ENCODE data around the gene FRMD4A.

The FRMD4A gene

DNA sequence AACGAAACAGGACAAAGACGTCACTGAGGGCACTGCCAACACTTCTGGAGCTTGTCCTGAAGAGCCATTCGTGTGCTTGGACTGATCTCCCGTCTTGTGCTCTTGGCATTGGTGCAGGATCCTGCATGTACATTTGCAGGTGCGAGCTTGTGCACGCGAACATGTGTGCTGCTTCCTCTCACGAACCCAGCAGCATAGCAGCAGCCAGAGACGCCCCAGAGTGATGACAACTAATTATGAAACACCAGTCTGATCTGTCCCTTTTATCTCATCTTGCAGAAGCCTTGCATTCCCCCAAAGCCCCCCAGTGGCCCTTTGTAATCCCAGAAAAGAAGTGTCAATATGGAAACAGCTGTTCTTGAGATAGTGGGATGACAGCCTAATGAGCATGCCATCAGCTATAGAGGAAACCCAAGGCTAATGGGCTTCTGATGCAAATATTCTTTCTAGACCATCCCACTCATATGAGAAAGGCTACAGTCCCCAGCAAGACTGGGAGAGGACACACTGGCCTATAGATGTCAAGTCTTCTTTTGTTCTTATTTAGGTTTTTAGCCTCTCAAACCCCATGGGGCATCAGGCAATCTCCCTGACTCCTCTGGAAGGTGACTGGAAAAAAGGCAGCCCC is 310.6 kb downstream of the FRMD4A start:
- TF ChIP-seq, protein P1, sequence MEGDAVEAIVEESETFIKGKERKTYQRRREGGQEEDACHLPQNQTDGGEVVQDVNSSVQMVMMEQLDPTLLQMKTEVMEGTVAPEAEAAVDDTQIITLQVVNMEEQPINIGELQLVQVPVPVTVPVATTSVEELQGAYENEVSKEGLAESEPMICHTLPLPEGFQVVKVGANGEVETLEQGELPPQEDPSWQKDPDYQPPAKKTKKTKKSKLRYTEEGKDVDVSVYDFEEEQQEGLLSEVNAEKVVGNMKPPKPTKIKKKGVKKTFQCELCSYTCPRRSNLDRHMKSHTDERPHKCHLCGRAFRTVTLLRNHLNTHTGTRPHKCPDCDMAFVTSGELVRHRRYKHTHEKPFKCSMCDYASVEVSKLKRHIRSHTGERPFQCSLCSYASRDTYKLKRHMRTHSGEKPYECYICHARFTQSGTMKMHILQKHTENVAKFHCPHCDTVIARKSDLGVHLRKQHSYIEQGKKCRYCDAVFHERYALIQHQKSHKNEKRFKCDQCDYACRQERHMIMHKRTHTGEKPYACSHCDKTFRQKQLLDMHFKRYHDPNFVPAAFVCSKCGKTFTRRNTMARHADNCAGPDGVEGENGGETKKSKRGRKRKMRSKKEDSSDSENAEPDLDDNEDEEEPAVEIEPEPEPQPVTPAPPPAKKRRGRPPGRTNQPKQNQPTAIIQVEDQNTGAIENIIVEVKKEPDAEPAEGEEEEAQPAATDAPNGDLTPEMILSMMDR (IDR thresholded peaks at IDR 0.05; ENCODE audit: insufficient read depth, missing control alignments), result no peak
- DNase-seq (ENCODE audit: insufficient read length, low spot score) (no peak), FAIRE-seq (no peak)

DNA sequence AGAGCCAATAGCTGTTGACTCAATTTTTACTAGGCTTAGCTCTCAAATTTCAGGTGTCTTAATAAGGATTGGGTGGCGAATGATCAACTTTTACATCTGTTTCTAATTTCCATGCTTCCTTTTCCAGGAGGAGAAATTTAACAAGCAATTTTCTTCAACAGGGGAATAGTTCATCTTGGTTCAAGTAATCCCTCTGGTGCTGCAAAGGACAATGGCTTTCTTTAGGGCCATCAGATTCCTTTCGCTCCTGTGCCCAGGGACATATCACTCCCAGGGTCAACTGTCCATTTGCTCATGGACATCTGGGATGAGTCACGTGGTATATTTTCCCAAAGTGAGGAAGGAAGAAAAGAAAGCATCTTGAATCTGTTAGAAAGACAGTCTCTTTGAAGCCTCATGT is 313.3 kb downstream of the FRMD4A start:
- FAIRE-seq (no peak), DNase-seq (ENCODE audit: insufficient read length, low spot score) (no peak)
- TF ChIP-seq, protein P1 (IDR thresholded peaks at IDR 0.05; ENCODE audit: insufficient read depth, missing control alignments), result no peak

DNA sequence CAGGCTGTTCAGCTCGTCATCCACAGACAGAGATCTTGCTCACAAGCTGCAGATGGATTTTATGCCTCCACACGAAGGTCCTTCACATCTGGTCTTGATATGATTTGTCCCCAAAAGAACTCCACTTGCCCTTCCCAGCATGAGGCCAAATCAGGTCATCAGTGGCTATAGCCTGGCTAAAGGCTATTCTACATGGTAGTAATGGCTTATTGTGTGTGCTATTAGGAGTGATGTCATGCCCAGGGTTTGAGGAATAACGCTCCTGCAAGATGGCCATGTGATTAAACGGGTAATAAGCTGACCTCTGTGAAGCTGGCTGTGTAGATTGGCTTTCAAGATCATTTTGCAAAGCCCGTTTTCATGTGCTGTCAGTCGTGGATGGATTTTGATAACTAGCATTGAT is 313.8 kb downstream of the FRMD4A start:
- TF ChIP-seq, protein P1 (IDR thresholded peaks at IDR 0.05; ENCODE audit: insufficient read depth, missing control alignments), result no peak
- DNase-seq (ENCODE audit: insufficient read length, low spot score) (no peak), FAIRE-seq (no peak)

DNA sequence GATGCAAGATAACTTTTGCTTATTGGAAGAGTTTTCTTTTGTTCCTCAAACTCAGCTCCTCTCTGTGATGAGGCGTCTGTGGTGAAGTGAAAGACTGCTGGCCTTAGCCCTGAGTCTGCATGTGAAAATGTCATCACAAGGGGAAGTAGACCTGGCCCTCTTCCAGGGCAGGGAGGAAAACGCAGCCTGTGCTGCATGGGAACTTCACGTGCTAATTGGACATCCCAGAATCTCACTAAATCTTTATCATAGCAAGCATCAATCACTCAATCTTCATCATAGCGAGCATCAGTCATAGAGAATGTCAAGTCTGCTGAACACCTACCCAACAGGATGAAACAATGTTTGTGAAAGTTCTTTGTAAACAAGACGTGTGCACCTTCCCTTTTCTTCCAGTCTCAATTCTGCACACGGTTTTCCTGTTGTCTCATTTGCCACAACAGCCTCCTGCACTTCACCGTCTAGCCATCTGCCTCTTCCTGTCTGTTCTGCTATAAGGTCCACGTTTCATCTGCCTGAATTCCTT is 314.6 kb downstream of the FRMD4A start:
- TF ChIP-seq, protein P1 (IDR thresholded peaks at IDR 0.05; ENCODE audit: insufficient read depth, missing control alignments), result no peak
- FAIRE-seq (no peak), DNase-seq (ENCODE audit: insufficient read length, low spot score) (no peak)

DNA sequence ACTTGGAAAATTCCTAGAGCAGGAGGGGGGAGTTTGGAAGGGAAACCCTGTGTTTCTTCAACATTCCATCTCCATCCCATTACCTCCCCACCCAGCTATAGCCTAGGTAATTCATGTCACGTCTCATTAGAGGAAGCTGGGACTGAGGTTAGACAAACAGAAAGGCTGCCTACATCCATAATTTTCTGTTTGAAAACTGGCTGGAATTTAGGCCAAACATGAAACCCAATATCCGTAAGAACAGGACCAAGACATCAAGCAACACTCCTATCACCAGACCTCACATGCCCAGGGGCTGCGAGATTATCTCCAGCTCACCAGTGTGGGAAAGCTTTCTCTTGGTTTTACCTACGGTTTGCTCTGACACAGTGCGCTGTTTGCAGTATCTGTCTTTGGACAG is 316.3 kb downstream of the FRMD4A start:
- FAIRE-seq (no peak), DNase-seq (ENCODE audit: insufficient read length, low spot score) (no peak)
- TF ChIP-seq, protein P1 (IDR thresholded peaks at IDR 0.05; ENCODE audit: insufficient read depth, missing control alignments), result no peak

DNA sequence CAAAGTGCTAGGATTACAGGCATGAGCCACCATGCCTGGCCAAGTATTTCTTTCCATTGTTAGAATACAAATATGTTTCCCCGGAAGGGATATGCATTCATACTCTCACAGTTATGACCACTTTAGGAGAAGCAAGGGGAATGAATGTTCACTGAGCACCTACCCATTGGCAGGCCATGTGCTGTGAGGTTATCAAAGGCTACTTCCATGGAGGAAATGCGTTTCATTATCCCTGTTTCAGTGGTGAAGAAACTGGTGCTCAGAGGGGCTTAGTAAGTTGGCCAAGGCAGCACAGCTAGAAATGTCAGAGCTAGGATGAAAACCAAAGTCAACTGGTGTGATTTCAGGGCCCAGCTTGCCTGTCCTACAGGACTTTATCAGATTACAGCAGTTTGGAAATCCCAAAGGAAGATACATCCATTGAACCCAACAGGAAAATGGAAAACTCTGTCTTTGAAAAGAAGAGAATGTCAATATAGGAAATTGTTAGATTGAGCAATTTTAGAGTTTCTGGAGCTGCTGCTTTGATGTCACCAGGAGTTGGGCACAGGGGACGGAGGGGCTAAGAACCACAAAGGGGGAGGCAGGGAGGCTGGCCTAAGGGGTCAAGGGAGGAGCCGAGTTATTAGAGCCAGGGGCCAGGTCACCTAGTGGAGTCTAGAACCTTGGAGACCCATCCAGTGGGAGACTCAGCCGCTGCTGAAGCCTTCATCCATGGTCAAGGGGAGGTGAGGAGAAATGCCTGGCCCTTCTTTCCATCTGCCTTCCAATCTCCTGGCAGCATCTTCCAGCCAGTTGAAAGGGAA is 319.8 kb downstream of the FRMD4A start:
- FAIRE-seq (no peak), DNase-seq (ENCODE audit: insufficient read length, low spot score) (no peak)
- TF ChIP-seq, protein P1 (IDR thresholded peaks at IDR 0.05; ENCODE audit: insufficient read depth, missing control alignments), result no peak

DNA sequence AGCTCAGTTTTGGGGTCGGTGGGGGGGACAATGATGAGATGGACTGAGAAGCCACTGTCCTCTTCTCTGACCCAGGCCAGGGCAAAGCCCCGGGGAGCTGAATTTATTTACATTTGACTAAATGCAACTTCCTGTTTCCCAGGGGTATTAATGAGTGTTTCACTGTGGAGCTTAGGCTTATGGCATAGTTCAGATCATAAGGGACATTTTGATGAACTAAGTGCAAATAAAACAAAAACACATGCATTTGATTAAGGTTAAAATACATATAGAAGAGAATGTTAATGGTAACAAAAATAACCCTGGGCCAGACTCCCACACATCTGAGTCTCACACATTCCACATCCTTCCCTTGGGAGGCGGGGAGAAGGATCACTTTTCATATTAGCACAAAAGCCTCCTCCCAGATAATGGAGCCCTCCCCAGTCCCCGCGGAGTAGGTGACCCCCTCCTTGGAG is 320.6 kb downstream of the FRMD4A start:
- no peak for FAIRE-seq
- DNase-seq (ENCODE audit: insufficient read length, low spot score), result no peak
- TF ChIP-seq, protein P1 (IDR thresholded peaks at IDR 0.05; ENCODE audit: insufficient read depth, missing control alignments), result no peak

All from D721Med (cell line).